Measurements from ENCODE around the gene KANK2.
"Not testable (repeated sequence)": the region's sequence is repeated elsewhere in the genome, so short reads cannot be mapped to it uniquely, and the experiment has no call there.

KANK2 gene

GRCh38 chr19:11195681-11196080 lies 1.7 kb downstream of the KANK2 start:
- no peak for DNase-seq

GRCh38 chr19:11194656-11195558 lies 2.4 kb downstream of the KANK2 start:
- no peak for DNase-seq

DNA sequence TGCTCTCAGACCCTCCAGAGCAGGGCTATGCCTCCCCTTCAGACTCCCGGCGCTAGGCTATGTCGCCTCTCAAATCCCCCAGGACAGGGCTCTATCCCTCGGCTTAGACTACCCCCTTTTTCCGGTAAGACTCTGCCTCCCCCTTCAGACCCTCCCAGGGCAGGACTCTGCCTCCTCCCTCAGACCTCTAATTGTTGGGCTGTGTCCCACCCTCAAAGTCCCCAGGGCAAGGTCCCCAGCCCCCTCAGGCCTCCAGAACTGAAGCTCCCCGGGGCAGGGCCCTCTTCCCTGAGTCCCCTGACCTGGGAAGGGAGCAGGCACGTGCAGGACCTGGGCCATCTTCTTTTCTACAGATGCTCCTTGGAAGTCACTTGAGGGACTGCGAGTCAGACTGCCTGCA lies 3.2 kb downstream of the KANK2 start:
- DNase-seq = no peak

GRCh38 chr19:11192957-11193939 lies 4.1 kb downstream of the KANK2 start:
- no peak for DNase-seq

GRCh38 chr19:11191934-11192333 lies 5.4 kb downstream of the KANK2 start:
- DNase-seq = no peak

- DNase-seq = no peak
Measured at GRCh38 chr19:11191273-11191755, 6.0 kb downstream of the KANK2 start.

DNA sequence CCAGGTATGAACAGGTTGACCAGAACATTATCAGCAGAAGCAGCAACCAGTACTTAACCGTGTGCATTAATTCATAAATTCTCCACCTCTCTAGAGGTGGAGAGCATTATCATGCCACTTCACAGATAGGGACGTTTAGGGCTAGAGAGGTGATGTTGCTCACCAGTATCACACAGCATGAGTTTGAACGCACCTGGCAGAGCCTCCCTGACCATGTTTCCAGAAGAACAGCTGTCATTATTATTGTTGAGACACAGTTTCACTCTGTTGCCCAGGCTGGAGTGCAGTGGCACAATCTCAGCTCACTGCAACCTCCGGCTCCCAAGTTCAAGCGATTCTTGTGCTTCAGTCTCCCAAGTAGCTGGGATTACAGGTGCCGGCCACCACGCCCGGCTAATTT lies 6.8 kb downstream of the KANK2 start:
- no peak for DNase-seq

DNA sequence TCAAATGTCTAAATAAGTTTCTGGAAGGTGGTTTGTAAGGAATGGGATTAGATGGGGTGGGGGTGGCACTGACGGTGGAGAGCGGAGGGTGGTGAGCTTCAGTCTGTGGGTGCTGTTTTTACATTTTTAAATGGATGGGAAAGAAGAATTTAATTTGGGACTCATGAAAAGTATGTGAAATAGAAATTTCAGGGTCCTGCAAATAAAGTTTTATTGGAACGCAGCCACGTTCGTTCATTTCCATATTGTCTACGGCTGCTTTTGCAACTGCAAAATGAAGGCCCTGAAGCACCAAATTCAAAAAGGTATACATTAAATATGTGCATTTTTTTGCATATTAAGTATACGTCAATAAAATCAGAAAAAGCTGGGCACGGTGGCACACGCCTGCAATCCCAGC lies 9.9 kb downstream of the KANK2 start:
- no peak for DNase-seq

- DNase-seq = no peak
Measured at GRCh38 chr19:11182994-11183393, 14.4 kb downstream of the KANK2 start.

- DNase-seq = no peak
Measured at GRCh38 chr19:11181488-11181887, 15.9 kb downstream of the KANK2 start.

DNA sequence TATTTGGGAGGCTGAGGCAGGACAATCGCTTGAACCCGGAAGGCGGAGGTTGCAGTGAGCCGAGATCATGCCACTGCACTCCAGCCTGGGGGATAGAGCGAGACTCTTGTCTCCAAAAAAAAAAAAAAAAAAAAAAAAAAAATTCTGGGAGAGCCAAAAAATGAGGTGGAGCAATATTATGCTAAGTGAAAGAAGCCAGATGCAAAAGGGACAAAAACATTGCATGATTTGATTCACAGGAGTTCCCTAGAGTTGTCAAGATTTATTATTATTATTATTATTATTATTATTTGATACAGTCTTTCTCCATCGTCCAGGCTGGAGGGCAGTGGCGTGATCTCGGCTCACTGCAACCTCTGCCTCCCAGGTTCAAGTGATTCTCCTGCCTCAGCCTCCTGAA lies 16.4 kb downstream of the KANK2 start:
- DNase-seq = not testable (repeated sequence)

GRCh38 chr19:11180346-11180745 lies 17.0 kb downstream of the KANK2 start:
- DNase-seq = no peak

- DNase-seq = no peak
Measured at GRCh38 chr19:11179716-11180297, 17.5 kb downstream of the KANK2 start.

- DNase-seq = not testable (repeated sequence)
Measured at GRCh38 chr19:11179145-11179465, 18.2 kb downstream of the KANK2 start.

DNA sequence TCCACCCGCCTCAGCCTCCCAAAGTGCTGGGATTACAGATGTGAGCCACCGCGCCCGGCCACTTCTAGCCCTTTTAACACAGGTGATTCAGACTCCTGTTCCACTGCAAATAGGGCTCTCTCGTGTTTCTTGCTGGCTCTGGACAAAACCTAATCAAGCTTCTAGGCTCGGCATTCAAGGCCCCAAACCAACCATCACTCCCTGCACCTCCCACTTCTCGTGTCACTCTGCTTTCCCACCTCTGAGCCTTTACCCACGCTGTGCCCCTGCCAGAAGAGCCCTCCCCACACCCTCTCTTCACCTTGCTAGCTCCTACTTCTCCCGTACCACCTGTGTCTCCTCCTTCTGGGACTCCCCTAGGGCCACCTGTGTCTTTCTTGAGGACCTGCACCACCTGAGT lies 19.8 kb downstream of the KANK2 start:
- DNase-seq = no peak

- no peak for DNase-seq
Measured at GRCh38 chr19:11176466-11177193, 20.7 kb downstream of the KANK2 start.

DNA sequence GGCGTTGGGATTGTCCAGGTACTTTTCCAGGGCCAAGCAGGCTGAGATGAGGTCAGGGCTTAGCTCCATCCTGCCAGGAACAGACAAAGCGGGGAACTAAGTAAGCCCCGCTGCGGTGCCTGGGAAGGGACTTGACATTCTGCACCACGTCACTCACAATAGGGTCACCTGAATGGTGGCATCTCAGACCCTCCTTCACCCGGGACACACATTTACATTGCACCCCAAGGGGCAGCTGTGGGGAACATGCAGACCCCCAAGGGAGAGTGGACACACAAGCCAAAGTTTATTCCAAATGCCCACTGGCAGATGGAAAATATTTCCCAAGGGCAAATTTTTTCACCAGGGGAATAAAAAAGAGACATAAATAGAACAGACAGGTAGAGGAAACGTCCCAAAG lies 21.4 kb downstream of the KANK2 start:
- DNase-seq = no peak

- no peak for DNase-seq
Measured at GRCh38 chr19:11174336-11174735, 23.0 kb downstream of the KANK2 start.

DNA sequence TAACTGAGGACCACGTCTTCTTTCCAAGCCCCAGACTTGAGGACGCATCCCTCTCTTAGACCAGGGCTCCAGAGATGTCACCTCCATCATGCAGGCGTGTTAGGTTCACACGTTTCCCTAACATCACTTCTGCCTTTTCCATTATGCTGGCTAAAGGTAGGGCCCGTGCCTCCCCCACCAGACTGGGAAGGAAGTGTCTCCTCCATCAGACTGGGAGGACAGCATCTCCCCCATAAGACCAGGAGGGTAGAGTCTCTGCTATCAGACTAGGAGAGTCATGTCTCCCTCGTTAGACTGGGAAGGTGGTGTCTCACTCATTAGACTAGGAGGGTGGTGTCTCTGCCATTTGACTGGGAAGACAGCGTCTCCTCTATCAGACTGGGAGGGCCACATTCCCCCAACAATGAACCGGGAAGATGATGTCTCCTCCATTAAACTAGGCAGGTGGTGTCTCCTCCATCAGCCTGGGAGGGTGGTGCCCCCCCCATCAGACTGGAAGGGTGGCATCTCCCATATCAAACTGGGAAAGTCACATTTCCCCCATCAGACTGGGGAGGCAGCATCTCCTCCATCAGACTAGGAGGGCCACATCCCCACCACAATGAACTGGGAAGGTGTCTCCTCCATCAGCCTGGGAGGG lies 23.7 kb downstream of the KANK2 start:
- no peak for DNase-seq

DNA sequence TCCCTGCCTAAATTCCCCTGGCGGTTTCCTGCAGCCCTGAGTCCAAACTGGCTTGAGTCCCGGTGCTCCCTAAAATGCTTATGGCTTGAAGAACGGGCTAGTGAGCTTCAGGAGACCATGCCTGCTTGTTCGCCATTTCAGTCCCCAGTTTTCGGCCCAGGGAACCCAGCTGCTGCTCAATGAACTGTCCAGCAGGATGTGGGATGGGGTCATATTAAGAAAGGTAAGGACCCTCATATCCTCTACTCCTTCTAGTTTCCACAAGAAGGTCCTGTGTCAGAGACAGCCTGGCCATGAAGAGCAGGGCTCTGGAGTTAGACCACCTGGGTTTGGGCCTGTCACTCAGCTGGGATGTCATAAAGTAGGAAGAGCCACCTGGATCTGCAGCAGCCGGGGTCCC lies 24.8 kb downstream of the KANK2 start:
- no peak for DNase-seq

GRCh38 chr19:11171144-11171543 lies 26.2 kb downstream of the KANK2 start:
- DNase-seq = no peak
